NCI-H1417 treated with DMSO at 0.1 percent for 48 hours (cell line): ENCODE data around the gene MMS22L.

Source experiments
- DNase-seq: peaks from one replicate; lab custom pipeline; 2025; lab: John Stamatoyannopoulos, UW

Gene MMS22L

DNA sequence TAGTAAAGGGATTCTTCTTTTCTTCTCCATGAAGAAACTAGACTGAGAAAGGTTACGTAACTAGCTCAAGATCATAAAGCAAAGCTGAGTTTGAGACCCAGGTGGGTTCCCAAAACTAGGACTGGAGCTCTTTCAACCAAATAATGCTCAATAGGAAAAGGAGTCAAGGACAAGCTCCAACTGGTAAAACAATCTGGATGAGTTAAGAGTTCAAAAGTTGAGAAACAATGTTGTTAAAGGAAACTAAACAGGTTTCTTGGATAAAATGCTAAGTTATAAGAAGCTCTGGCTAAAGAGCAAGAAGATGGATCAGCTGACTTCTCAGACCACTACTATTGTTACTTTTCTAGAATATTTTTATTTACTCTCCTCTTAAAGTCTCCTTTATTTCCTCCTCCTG, 137.3 kb downstream of the MMS22L start:
- DNase-seq: no peak

DNA sequence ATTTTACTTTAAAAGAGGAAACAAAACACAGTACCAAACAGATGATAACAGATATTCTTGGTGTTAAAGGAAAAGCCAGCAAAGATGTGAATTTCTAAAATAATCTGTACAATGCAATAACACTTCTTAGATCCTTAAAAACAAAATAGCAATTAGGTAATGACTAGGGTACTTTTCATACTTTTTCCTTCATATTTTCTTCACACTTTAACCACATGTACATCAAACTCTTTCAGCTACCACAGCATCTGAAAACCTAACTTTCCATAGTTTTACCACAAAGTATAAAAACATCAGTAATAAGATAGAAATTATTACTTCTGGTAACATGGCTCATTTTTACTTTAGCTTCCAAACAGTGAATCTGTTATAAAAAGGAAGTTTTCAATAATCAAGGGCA, 141.3 kb downstream of the MMS22L start:
- DNase-seq: no peak

DNA sequence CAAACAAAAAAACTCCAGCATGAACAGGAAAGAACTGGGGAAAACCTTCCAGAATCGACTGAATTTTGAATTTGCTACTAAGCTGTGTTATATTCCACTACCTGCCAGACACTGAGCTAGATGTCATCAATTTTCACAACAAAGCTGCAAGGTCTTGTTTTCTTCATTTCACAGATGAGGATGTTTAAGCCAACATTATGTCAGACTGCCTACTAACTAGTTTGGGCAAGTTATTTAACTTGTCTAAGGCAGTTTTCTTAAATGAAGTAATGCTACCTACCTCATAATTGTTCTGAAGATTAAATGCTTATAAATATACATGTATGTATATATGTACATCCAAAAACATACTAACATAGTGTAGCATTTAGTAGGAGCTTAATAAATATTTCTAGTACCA, 144.4 kb downstream of the MMS22L start:
- no peak for DNase-seq

DNA sequence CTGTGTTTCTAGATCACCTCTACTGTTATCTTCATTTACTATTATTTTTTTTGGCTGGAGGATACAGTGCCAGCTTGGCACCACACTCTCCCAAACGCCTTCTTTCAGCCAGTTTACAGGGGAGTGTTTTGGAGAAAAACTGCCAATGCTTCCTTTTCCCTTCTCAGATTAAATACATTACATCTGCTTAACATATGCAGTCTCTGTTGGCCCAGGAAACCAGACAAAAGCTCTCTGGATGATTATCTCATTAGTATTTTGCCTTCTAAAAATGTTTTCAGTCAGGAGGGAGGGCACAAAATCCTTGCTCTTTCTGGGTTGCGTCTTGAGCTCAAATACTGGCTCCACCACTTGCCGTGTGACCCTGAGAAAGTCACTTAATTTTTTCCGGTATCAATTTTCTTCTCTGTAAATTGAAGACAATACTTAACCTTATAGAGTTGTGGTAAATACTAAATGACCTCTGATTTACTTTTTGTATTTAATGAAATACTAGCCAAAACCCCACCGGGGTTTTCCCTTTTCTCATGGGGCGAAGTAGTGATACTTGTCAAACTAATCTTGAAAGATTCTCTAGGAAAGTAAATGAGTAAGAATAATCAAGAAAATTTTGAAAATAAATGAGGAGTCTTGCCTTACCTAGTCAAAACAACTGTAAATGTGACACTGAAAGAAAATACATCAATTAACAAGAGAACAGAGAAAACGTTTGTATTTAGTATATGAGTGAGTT, 146.2 kb downstream of the MMS22L start:
- DNase-seq: no peak

DNA sequence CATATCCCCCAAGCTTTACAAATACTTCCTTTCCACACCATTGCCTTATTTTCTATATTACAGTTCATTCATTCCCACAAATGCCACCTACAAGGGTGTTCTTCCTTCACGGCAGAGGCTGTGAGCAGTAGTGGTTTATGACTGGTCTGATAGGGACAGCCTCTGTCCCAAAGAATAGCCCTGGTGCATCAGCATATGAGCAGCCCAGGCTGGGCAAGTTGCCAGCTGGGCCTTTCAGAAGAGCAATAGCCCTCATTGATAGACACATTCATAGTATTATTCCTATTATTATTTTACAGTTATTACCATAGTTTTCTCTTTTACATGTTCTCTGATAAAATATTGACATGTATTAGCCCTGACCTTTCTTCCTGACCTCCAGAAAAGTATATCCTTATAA, 149.9 kb downstream of the MMS22L start:
- no peak for DNase-seq

DNA sequence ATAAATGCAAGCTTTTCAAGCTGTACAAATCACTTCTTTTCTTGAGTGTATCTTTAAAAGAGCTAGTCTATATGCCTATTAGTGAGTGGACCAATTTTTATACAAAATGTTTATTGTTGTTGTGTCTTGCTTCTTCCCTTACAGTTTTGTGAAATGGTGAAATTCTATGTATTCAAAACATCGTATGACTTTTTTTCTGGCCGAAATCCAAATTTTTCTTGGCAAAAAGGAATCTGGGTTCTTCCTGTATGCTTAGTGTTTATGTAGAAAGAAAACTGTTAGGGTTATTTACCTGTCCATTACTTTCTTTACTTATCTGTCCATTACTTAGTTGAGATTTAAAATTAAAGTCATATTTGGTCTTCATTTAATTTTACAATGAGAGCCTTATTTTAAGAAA, 153.9 kb downstream of the MMS22L start:
- no peak for DNase-seq

DNA sequence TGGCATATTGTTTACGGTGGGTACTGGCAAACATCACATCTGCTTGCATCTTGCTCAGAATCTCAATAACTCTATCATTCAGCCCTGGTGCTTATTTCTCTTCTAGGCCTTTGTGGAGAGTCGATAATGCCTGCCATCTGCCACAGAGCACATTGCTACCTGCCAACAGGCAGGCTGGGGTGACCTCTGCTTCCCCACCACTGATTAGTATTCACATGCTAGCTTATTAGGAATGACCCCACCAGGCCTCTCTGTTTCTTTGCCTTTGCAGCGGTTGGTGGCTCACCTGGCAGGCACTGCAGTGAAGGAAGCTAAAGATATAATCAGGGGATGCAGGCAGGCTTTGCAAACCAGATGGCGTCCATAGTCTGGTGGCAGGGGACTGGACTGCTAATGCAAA, 154.5 kb downstream of the MMS22L start:
- DNase-seq: no peak

DNA sequence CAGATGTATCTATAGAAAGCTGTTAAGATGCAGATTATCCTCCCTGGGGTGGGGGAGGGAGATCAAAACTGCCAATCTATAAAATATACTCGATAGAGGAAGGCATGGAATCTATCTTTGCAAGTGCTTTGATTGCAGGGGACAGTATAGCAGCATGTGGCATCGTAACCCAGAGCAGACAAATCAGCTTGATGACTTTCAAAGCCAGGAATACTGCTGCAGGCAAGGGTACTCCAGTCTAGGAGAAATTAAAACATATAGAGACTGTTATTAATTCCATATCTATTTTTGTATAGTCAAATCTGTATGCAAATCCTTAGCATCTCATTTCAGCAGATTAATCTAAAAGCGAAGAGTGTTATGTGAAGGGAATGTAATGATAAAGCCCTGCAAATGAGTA, 159.4 kb downstream of the MMS22L start:
- DNase-seq: no peak

DNA sequence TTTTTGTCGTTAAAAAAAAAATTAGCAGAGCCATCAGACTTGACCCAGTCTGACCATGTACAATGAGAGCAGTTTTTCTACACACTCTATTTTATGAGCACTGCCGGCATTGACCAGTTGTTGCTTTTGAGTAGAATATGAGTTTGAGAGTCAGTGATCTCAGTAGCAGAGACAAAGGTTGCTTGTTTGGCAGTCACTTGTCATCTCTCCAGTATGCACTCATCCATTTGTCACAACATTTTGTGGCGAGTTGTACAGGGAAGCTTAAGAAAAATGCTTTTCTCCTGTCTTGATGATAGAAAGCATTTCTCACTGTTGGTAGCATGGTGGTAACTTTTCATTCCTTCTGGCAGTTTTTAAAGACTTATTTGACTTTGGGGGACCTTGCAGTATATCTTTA, 159.9 kb downstream of the MMS22L start:
- DNase-seq: no peak

DNA sequence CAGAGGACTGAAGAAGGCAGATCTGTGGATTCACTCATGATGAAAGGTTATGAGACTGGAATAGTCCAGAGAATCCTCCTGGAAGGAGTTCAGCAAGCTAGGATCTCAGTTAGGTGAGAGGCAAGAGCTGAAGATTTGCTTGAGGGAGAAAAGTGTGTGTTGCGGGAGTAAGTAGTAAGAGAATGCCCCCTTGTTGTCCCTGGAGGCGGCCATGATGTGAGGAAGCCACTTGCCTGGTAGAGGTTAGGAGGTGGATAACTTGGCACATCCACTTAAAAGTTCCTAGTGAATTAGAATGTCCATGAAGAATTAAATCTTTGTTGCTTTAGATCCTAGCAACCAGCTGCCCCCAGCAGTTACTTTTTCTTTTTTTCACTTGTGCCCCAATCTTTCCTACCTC, 162.5 kb downstream of the MMS22L start:
- no peak for DNase-seq

DNA sequence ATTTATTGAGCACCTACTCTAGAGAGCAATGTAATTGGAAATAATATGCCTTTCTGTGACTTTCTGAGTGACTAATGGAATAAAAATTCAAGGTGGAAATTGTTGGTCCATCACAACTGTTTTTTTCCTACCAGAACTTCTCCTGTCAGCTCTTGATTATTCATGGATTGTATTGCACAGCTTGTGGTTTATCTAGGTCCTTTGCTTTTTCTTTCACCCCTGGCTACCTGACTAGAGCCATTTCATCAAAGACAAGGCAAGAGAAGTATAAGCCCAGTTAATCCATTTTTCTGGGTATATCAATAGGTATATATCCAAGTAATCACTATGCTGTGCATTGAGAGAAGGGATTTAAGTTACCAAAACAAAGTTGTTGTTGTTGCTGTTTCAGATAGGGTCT, 168.4 kb downstream of the MMS22L start:
- no peak for DNase-seq

DNA sequence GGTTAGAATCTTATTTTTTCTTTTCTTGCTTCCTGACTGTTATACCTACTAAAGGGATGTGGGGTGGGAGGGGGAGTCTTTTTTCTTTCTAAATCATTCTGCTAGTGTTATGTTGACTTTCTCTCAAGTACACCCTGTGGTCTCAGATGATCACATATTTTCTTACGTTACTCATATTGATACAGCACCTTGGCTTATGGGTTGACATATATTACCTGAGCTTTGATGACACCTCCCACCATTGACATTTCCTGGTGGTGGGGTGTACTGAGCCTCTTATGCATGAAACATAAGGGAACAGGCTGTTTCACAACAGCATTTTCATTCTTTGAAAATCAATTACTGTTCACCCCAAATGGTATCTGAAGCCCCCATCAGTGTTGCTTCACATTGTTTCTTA, 169.8 kb downstream of the MMS22L start:
- DNase-seq: no peak

DNA sequence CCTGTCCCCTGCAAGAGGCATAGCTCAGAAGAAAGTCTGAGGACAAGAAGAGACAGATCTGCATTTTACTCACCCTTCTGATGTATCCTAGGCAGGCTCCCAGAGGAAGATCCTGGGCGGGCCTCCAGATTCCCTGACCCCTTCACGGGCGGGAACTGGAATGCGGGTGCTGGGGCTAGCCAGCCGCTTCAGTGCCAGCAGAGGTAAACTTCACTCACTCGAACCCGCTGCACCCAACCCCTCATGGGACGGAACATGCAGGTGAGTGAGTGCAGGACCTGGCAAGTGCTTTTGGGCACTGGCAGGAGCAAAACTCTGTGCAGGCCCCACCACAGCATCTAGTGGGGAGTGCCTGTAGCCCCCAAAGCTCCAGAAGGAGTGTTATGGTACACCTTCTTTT, 171.8 kb downstream of the MMS22L start:
- DNase-seq: no peak

DNA sequence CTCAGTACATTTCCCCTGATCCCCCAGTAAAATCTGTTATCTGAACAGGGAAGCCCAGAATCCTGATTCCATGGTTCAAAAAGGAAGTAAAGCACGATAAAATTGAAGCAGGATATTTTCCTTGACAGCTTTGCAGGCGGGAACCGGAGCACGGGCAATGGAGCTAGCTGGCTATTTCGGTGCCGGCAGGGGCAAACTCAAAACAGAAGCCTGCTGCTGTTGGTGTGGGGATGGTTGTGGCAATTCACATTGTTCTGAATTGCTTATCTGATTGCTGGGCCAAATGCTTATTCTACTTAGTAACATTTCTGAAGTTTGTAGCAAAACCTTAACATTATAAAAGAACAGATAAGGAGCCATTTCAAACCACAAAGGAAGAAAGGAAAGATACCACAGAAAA, 172.4 kb downstream of the MMS22L start:
- no peak for DNase-seq

DNA sequence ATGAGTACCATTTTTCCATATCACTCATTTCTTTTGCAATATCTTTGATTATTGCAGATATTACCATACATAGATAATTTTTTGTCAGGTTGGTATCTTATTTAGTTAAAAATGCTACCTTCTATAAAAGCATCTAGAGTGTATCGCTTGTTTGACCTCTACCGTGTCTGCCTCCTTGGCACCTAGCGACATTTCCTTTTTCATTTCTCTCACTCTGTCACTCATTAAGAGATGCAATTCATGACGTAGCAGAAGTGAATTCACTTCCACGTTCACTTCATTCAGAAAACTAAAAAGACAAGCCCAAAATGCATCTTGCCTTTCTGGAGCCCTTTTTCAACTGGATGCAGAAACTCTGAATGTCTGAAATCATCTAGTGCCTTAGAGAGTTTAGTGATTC, 172.9 kb downstream of the MMS22L start:
- DNase-seq: no peak

DNA sequence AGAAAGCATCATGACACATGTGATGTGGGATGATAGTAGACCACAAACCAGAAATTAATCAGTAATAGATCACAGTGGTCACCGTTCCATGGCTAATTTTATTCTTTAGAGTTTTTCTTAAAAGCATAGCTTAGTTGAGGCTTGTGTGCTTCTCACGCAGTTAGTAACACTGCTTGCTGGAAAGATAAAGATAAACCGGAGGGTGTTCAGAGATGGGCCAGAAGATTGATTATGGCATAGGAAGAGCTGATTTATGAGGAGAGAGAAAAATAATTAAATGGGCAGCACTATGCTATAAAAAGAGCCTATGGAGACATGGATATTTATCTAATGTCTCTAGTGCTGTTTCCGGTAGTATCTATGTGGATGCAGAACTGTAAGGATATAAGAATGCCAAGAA, 173.6 kb downstream of the MMS22L start:
- no peak for DNase-seq

DNA sequence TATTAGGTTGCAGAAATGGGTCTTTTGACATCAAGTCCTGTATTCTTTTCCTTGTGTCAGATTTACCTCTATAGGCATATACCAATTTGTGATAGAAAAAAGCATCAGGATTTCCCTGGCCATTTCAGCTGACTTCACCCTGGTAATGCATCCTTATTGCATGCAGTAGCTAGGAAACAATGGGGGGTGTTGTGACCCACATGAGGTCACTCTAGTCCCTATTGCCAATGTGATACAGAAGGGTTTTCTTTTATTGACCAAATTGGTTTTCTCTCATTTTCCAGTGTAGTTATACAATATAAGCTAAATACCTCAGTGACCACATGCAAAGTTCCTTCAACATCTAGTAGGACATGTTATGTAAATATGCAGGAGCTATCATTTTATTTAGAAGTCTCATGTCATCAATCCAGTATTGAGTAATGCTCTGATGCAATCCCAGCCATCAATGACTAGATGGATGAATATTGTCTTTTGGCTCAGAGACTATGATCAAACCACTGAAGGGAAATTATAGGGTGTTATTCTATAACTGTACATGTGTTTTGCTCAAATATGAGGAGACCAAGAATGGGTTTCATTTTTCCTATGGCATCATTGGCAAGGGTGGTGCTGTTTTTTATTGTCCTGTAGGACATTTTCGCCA, 180.7 kb downstream of the MMS22L start:
- DNase-seq: no peak

DNA sequence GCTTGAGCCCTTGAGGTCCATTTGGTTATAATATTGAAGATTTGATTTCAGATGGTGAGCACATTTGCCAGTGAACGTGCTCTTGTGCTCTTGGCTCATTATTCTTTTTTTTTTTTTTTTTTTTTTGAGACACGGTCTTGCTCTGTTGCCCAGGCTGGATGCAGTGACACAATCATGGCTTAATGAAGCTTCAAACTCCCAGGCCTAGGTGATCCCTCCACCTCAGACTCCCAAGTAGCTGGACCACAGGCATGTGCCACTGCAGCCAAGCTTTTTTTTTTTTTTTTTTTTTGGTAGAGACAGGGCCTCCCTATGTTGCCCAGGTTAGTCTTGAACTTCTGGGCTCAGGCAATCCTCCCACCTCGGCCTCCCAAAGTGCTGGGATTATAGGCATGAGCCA, 182.3 kb downstream of the MMS22L start:
- no peak for DNase-seq

DNA sequence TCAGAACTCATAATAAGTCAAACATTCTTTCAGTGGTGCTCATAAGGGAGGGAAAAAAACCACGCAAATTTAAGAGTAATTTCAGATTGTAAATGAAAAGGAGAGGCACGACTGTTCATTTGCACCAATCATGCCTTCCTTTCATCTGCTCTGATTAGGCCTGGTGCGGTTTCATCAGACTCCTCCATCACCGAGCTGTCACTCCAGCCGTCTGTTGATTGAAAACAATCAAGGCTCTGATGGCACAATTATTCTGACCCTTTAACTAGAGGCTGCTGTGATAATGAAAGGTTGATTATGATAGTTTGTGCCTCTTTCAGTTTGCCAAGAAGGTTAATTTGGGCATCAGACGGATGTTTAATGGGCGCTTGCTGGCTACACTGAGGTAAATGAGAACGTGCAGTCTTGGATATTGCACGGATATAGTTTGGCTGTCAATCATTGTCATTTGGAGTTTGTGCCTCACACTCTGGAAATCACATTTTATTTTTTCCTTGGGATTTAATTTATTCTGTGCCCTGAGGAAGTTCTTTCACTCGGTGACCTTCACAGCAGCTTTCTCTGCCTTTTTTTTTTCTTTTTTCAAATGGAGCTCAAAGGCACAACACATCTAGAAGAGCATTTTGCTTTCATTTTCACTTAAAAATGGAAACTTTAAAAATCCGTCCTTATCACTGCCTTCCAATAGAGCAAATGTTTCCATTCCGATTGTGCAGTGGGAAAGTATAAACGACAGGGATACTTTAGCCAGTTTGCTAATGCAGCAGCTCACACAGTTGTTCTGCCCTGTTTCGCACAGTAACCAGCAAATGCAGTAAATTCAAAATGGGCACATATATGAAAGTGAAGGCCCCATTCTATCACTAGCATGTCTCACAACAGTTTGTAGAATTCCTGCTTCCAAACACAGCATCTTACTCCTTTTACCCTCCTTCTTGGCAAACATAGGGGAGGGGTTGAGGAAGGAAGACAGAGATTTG, 185.7 kb downstream of the MMS22L start:
- peak; percentile 65 for DNase-seq

DNA sequence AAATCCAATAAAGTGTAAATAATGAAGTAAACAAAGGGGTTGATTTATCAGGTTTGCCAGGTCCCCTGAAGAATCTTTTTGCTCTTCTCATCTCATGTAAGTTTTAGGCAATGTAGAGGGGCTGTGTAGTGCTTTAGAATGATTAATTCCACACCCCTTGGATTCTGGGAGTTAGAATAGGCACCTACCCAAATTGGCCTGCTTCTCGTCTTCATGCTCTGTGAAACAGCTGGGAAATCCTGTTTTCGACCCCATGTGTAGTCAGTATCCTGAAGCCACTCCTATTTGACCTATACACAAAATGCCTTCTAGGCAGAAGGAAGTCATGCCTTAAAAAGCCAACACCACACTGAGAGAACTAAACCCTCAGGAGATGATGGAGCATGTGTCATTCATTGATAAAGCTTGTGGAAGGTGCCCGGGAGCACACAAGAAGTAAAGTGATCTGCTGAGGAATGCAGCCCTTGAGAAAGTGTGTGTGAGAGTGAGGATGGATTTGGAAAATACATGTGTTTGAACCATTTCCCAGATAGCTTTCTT, 187.6 kb downstream of the MMS22L start:
- no peak for DNase-seq

DNA sequence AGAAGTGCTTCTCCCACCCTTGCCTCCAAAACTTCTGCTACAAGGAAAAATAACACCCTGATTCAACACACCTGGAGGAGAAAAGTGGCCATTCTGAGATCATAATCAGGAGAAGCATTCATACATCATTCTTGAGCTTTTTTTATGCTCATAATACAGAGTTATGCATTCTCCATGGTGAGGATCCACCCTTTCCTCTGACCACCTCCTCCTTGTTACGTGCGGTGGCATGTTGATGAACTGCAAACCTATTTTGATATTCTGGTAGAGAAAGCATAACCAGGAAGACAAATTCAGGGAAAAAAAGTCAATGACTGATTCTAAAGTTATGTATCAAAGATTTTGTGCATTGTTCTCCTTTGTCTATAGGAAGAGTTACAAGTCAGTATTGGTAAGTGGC, 188.6 kb downstream of the MMS22L start:
- no peak for DNase-seq

DNA sequence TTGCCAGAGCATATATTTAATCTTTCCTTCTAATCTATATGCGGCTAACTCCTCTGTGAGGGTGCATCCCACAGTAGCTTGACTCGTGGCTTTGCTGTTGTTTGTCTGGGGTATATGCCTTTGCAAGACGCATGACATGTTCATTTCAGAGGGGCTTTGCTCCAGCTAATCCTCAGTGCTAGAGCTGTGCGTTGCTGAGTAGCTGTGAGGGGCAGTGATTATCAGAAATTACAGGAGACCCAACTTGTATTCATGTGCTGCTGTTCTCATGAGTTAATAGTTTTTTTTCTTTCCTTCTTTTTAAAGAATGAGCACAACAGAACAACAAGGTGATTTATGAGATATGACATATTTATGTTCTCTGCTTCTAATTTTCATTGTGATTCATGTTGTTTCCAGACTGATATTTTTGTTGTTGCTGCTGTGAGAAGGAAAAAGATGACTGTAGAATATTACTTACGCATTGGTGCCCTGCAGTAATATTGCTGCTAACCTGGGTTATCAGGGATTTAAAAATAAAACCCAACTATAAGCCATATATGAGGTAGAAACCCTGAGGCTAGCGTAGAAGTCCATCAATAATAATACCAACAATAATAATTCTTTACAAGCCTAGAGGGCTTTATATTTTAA, 190.2 kb downstream of the MMS22L start:
- DNase-seq: no peak
